ENCODE measurements around the gene KRT23.

Gene KRT23

DNA sequence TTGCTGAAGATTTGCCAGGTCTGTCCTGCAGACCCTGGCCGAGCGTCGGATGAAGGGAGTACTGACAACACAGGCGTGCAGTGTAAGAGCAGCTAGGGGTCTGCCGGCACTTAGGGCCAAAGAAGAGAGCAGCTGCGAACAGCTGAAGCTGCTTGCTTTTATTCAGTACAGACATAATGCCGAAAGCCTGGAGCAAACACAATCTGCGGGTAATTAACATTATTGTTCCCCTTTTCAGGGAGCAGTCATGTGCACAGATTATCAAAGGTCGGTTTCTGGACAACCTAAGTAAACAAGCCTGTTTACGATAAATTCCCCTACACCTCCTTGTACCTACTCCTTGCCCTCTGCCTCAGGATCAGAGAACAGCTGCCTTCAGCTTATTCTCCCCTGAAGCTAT, 12.0 kb upstream of the KRT23 start:
- DNase-seq, result no peak

DNA sequence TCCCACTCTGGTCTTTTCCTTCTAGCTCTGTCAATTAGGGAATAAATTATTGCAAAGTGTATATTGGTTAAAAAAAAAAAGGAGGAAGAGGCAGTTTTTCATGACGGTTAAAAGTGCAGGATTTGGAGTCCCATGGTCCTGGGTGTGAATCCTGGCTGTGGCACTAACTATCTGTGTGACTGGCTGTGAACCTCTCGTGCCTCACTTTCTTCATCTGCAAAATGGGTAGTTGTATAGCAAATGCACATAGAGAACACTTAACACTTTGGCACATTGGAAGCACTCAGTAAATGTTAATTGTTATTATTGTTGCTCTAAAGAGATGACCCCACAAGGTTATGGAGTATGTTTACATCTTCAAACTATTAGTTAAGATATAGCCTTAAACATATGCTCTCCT, 10.5 kb upstream of the KRT23 start:
- DNase-seq, result no peak

DNA sequence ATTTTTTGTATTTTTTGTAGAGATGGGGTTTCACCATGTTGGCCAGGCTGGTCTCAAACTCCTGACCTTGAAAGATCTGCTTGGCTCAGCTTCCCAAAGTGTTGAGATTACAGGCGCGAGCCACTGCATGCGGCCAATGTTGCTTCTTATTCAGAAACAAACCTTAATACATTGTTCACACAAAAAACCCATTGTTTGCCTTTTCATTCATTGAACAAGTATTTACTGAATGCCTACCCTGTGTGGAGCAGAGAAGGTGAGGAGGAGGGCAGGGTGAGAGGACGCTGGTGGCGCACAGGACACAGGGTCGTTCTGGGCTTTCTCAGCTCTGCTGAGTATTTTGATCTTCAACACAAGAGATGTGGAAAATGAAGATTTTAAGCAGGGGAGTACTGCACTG, 8.0 kb upstream of the KRT23 start:
- no peak for DNase-seq

DNA sequence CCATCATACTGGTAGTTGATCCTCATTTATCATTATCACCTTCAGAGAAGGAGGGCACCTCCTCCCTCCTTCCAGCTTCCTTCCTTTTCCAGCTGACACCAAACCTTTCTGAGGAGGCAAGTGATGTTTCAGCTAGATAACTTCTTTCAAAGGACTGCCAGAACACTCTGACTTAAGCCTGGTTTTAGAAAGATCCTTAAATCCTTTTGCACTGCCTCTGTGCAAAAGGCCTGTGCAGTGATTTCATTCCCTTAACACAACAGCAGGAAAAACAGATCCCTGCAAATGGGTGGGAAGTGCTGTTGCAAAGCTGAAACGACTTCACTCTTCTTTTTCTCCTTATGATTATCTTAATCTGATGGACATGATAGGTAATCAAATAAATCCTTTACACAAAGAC, 7.1 kb upstream of the KRT23 start:
- DNase-seq, result no peak

DNA sequence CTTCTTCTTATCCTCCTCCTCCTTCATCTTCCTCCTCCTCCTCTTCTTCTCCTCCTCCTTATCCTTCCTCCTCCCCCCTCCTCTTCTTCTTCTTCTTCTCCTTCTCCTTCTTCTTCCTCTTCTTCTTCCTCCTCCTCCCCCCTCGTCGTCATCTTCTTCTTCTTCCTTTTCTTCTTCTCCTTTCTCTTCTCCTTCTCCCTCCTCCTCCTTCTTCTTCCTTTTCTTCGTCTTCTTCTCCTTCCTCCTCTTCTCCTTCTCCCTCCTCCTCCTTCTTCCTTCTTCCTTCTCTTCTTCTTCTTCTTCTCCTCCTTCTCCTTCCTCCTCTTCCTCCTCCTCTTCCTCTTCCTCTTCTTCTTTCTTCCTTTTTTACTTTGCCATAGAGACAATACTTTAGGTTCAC, 5.1 kb upstream of the KRT23 start:
- no peak for DNase-seq

DNA sequence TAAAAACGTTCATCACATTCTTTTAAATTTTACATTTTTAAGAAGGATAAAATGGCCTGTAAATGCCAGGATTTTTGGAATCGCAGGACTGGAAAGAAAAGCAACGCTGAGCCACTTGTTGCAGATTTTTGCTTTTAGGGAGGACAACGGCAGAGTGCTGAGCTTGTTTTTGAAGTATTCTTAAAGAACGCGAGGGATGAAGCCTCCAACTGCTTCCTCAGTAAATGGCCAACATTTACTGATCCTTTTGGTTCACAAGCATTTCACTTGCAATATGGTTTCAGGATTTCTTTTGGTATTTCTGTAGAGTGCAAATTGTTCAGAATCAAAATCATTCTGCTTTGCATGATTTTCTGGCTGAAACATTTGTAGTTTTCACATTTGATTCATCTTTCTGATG, 2.8 kb upstream of the KRT23 start:
- no peak for DNase-seq

DNA sequence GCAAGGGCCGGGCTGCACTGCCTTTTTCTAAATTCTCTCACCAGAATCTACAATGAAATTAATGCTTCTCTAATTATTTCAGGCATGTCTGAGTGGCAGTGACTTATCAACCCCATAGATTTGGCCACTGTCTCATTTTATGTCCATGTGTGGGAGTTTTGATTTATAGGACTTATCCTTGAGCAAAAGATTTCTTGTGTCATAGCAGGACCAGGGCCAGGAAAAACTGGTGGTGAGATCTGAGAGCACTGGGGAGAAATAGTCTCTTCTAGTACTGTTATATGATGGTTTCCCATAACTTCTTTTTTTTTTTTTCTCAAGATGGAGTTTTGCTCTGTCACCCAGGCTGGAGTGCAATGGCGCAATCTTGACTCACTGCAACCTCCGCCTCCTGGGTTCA, 1.5 kb upstream of the KRT23 start:
- no peak for DNase-seq

DNA sequence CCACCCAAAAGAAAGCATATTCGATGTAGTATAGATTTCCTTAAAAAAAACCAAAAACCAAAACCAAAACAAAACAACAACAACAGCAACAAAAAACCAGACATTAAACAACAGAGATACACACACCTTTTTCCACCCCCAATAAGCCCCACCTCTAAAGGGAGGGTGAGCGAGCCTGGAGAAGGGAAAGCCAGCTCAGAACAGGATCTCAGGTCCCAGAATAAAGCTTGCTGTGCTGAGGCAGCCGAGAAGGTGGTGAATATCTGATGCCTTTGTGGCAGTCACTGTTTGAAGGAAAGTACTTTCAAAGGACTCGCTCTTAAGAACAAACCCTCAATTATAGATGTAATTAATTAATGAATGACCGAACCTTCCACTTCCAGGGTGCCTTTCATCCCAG, 470 bp downstream of the KRT23 start:
- DNase-seq, result no peak

DNA sequence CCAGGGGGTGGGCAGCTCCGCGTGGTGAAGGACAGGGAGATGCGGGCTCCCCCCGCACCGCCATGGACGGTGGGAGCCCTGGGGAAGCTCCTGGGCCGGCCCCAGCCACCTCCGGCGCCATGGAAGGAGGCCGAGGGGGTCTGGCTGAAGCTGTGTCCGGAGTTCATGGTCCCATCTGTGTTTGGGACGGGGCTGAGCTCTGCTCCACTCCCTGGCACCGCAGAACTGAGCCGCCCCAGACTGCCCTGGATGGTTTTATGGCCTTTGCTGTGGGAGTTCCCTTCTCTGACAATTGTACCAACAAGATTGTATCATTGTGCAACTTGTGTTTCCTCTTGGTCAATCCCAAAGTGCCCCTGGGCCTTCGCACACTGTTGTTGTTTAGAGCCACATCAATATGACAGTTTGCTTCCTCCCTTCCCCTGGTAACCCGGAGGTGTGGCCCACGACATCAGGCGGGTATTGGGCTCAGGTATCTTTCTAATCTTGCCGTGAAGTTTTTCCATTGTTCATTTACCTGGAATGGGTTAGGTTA, 942 bp downstream of the KRT23 start:
- DNase-seq, result peak; percentile 25

DNA sequence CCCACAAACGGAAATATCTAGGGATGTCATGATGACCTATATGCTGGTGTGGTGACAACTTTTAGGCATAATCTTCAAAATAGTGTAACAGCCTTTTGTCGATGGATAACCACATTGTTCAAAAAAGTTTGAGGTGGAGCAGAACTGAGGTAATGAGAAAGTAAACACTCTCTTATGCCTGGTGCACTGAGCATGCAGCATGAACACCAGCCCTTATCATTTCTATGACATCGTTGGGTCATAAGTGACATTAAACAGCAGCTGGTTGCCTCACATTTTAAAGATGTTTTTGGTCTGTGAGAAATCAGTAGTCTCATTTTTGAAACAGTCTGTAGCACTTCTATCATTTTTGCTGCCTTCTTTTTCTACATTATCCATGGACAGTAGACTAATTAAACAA, 1.8 kb downstream of the KRT23 start:
- no peak for DNase-seq

DNA sequence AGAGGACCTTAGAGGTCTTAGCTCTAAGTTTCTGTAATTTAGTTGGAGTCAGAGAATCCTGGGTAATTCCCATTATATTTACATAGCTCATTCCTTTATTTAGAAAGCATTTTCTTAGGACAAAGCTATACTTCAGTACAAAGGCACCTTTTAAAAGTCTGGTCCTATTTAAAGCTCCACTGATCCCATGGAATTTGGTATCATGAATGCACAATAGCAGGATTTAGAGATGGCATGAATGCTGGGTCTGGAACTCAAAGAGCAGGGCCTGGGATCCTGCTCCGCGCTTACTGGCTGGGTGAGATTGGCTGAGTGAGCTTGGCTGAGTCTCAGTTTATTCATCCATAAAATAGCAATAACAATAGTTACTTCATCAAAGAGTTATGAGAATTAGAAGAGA, 4.8 kb downstream of the KRT23 start:
- DNase-seq, result no peak

DNA sequence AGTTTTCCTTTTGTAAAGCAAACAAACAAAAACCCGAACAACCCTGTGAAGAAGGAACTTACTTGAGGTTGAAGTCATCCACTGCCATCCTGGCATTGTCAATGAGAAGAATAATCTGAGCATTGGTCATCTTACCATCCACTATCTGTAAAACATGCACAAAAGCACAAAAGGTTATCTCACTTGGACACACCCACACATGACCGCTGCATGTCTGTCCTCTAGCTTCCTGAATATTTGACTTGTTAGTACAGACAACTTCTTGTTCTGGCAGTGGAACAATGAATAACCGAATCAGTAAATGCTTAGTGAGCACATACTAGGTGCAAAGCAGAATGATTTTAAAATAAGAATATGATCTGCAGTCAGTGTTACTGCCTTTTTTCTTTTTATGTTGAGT, 6.1 kb downstream of the KRT23 start:
- DNase-seq, result no peak

DNA sequence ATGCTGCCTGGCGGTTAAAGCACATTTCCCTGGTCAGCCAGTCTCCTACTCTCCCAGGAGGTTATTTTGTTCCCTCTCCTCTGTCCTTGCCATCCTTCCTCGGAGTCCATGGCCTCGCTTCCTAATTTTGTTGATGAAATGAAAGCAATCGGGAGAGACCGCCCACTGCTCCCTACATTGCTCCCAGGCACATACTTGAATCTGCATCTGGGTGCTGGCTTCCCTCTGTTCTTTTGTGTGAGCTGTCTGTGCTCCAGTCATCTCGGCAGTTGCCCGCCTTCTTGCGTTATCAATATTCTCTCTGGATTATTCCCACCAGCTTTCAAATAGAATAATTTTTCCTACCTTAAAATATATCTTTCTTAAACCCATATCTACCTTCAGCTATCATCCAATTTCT, 11.1 kb downstream of the KRT23 start:
- DNase-seq, result no peak

DNA sequence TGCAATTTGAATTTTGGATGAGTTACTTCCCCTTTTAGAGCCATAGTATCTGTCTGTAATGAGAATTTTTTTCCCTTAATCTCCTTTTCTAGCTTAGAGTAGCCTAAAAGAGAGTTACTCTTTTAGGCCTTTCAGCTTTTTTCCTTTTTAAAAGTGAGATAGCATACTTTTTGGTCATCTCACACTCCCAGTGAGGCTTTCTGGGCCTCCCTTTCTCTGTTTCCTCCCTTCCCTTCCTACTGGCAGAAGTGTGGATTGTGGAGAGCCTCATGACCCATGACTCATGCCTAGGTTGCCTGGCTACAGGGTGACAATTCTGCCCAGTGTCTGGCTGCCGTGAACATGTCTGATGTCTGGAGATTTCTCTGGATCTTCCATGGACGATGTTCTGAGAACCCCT, 15.2 kb downstream of the KRT23 start:
- peak; percentile 77 for DNase-seq

DNA sequence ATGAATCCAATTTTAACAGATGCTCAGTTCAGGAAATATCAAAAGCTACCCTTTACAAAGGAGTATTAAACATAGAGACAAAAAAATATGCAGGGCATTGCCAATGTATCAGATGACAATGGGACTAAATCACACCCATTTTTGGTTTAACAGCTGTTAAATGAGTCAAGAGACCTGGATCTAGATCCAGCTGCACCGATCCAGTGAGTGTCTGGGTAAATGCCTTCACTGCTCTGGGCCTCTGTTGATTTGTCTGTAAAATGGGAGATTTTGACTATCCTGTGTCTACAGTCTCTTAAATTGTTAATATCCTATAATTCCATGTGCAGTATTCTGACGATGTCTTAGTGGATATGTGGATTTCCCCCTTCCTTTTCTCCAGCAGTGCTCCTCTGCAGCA, 16.4 kb downstream of the KRT23 start:
- DNase-seq, result no peak

DNA sequence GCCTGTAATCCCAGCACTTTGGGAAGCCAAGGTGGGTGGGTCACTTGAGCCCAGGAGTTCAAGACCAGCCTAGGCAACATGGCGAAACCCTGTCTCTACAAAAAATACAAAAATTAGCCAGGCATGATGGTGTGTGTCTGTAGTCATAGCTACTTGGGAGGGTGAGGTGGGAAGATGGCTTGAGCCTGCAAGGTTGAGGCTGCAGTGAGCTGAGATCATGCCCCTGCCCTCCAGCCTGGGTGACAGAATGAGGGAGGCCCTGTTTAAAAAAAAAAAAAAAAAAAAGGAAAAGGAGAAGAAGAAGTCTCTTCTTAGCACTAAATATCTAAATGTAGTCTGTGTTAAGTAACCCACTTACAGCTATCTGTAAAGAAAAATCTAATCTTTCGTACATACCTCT, 20.3 kb downstream of the KRT23 start:
- peak; percentile 8 for DNase-seq

DNA sequence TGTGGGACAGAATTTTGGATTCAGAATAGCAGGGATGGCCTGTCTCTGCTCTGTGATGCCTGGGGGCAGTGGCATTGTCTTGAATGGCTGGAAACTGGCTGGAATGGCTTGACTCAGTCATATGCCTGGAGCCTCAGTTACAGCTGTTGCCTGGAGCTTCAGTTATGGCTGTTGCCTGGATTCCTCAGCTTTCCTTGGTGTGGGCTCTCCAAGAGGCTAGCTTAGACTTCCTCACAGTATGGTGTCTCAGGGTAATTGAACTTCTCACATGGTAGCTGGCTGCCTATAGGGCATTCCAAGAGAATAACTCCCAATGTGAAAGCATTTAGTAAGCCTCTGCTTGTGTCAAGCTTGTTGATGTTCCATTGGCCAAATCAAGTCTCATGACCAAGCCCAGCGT, 21.1 kb downstream of the KRT23 start:
- DNase-seq, result no peak

DNA sequence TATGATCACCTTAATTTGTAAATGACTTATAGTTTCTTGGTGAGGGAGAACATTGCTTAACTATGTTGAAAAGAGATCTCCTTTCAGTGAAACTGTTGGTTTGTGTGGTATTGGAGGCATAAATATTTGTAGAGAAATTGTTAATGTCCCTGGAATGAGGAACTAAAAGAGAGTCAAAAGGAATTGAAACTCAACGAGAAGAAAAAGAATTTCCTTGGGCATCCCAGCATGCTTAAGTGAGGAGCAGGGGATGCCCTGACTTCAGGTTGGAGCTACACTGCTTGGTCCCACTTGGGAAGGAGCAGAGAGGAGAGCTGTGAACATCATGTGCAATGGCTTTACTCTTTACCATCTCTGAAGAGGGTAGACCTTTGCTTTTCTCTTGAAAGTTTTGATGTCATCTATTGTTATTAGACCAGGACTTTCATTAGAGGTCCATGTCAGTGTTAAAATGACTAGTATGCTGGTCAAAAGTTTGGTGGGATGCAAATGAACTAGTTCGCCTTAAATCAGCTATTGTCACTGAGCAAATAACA, 21.7 kb downstream of the KRT23 start:
- peak; percentile 73 for DNase-seq

DNA sequence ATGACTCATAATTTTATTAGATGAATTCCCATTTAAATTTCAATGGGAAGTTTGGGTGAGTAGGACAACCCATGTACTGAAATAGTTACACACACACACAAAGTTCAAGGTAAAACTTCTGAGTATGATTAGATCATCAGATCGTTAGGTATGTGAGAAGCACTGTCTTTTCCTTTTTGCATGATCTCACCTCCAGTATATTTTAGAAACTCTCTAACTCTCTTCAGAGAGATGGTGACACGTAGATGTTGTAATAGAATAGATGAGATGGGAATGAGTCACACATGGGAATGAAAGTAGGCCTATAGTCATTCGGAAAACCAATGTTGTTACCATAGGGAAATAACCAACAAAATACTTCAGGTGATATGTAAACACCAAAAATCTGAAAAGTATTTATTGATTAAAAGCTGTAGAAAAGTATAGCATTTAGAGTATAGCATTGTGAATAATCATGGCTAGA, 22.2 kb downstream of the KRT23 start:
- peak; percentile 86 for DNase-seq

DNA sequence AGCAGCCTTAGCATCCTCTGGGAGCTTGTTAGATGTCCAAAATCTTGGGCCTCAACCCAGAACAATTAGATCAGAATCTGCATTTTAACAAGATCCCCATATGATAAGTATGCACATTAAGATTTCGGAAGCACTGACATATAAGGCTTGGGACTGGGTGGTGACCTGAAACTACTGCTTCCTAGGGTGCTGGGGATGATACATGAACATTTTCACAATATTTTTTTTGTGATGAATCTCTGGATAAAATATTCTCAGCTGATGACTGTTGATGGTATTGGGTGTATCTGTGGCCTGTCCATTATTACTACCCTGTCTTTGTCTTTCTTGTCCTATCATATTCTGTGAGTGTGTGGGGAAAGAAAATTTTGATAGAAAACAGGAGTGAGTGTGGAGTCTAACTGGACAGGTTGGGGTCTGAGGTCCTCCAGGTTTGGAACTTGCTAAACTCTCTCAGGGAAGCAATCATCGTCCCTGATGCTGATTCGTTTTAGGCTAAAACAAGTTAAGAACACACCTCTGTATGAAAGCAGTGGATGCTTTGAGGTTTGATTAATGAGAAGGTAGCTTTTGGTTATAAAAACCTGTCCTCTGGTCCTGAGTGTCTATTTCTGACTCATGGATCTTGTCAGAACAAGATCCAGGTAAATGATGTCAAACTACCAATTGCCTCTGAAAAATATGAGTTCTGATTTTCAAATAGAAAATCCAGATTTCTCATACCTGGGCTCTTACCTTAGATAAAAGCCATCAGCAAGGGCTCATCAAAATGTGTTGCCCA, 23.2 kb downstream of the KRT23 start:
- no peak for DNase-seq

DNA sequence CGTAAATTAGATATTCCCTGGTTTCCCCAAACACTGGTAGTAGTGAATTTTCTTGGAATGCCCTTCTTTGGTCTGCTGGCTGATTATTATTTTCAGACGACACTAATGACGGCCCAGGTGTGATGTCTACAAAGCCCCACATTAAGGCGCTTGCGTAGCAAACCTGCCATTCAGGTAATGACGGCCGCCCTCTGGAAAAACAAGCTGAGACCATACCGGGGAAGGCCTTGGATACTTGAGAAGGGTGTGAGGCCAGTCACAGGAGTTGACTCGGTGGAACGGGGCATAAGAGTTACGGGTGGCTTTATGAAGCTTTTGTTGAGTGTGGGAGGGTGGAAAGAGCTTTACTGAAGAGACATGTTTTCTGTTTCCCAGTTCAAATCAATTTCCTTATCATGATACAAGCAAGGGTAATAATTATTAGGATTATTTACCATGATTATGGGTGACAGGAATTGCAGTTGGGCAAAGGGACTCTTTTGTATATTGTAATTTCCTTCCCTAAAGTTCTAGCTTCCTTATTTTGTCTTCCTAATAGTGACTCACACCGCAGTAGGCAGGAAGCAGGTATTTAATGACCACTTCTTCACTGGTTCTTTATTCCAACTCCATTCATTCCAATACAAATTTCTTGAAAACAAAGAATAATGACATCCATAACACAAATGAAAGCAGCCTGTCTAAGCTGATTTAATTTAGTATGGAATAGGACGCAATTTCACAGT, 24.8 kb downstream of the KRT23 start:
- peak; percentile 41 for DNase-seq

DNA sequence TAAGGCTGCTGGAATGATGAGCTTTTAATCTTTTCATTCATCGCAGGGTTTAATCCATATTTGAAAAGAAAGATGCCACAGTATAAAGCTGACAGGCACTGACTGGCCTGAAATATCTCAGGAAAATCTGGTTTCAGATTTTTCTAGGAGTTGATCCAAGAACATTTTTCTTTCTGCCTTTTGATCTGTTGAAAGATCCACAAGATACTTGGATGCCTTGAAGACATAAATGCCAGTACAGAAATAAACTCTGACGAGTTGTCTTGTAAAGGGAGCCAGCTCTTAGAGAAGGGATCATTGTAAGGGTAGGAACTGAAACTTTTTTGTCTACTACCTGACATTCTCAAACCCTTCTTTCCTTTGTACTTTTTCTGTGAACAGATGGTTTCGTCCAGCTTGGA, 27.0 kb downstream of the KRT23 start:
- DNase-seq, result no peak

DNA sequence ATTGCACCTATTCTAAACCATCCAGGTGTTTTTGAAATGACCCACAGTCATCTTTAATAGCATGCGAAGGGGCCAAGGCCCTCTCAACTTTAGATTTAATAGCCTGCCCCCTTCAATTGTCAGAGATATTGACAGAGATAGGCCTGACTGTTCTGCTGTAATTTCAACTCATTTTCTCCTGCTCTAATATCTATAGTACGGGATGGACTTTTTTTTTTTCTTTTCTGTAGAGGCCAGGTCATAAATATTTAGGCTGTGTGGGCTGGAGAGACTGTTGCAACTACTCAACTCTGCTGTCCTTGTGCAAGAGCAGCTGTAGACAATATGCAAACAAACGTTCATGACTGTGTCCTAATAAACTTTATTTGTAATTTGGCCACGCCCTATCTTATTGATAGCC, 27.7 kb downstream of the KRT23 start:
- peak; percentile 17 for DNase-seq

DNA sequence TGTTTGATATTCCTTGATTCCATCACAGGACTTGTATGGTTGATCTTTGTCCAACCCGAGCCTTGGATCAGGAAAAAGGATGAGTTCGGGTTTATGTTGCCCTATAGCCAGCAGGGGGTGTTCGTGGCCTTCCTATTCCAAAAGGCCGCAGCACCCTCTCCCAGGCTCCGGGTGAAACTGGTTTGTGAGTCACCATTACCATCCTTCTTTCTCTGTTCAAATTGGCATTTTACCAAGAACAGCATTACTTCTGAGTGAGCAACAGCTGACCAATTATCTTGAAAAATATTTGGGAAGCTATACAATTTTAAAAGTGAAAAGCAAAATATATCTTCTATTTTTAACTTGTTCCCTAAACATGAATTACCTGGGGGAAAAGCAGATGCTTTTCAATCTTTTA, 28.1 kb downstream of the KRT23 start:
- peak; percentile 94 for DNase-seq
